ENCODE results near the gene NEK2.

The NEK2 gene

DNA sequence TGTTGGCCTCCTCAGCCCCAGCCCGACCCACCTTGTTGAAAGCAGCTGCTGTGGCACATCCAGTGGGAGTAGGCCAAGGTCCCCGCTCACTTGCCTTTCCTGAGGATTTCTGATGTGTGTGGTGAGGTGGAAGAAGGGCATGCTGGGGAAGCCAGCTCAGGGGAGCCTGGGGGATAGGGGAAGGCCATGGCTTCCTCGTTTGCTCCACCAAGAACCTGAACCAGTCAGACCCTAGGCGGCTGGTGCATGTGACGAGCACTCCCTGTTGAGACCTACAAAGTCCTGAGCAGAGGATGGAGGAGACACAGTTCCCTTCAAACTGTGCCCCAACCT, 58.5 kb downstream of the NEK2 start:
- no peak overlapping the region for H3K27ac ChIP-seq
- no peak overlapping the region for H3K9ac ChIP-seq (ENCODE audit: insufficient read length)
- no peaks in the 10 kb centered on the region for H3K9me3 ChIP-seq (ENCODE audit: low read depth, low read length)
- TF ChIP-seq POLR2AphosphoS5 (IDR thresholded peaks at IDR 0.05; ENCODE audit: borderline replicate concordance, low read depth, low read length) (no peak), FOXP2 (optimal IDR thresholded peaks at IDR 0.05; ENCODE audit: control extremely low read depth, extremely low read length, insufficient read depth) (no peak), EZH2 (IDR thresholded peaks at IDR 0.05) (no peak)
- H3K36me3 ChIP-seq (ENCODE audit: insufficient read depth, low read length) = no peaks in the 10 kb centered on the region
- H3K4me3 ChIP-seq = no peak overlapping the region
- no peak for DNase-seq (ENCODE audit: low read depth, low spot score)

DNA sequence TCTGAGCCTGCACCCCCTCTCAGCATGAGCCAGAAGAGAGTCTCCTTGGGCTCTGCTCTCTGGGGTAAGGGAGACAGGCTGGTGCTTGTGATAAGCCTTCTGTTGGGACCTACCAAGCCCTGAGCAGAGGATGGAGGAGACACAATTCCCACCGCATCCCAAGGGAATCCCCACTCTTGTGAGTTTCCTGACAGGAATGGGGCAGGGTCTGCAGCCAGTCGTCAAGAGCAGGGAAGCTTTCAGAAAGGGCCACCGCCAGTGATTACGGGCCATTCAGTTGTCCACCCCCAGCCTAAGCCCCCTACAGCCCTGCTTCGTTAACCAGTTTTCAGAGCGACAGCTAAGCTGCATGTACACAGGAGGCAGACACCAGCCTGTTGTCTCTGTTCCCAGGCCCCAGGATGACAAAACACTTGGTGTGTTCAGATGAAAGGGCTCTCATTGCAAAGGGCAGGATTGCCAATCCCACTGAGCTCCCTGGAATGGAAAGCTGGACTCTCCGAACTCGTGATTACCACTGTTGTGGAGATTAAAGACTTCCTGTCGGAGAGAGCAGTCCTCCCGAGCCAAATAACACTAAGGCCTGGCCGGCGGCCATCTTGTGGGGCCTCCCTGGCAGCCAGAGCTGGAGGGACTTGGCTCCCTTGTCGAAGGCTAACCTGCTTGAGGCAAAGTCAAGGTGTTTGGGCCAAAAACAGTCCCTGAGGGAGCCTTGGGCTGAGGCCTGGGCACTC, 59.0 kb downstream of the NEK2 start:
- TF ChIP-seq POLR2AphosphoS5 (IDR thresholded peaks at IDR 0.05; ENCODE audit: borderline replicate concordance, low read depth, low read length) (no peak), FOXP2 (optimal IDR thresholded peaks at IDR 0.05; ENCODE audit: control extremely low read depth, extremely low read length, insufficient read depth) (no peak), EZH2 (IDR thresholded peaks at IDR 0.05) (no peak)
- no peak overlapping the region for H3K27ac ChIP-seq
- no peak overlapping the region for H3K9ac ChIP-seq (ENCODE audit: insufficient read length)
- H3K4me3 ChIP-seq = no peak overlapping the region
- H3K9me3 ChIP-seq (ENCODE audit: low read depth, low read length) = no peaks in the 10 kb centered on the region
- H3K36me3 ChIP-seq (ENCODE audit: insufficient read depth, low read length) = no peaks in the 10 kb centered on the region
- no peak for DNase-seq (ENCODE audit: low read depth, low spot score)

DNA sequence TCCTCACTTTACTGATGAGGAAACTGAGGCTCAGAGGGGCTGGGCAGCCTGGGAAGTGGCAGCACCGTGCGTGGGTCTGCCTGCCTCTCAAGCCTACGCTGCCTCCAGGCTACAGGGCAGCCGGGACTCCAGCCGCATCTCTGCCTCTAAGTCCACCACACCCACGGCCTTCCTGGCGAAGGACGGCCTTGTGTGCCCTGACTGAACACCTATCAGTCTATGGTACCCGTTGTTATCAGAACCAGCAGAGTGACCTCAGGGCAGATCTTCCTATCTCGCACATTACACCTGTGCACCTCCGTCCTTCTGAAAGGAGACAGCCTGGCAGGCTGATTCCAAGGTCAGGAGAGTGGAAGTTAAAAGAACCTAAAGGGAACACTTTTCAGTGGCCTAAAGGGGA, 60.8 kb downstream of the NEK2 start:
- H3K9ac ChIP-seq (ENCODE audit: insufficient read length) = no peak overlapping the region
- TF ChIP-seq EZH2 (IDR thresholded peaks at IDR 0.05) (no peak), FOXP2 (optimal IDR thresholded peaks at IDR 0.05; ENCODE audit: control extremely low read depth, extremely low read length, insufficient read depth) (no peak), POLR2AphosphoS5 (IDR thresholded peaks at IDR 0.05; ENCODE audit: borderline replicate concordance, low read depth, low read length) (no peak)
- no peak overlapping the region for H3K4me3 ChIP-seq
- no peaks in the 10 kb centered on the region for H3K36me3 ChIP-seq (ENCODE audit: insufficient read depth, low read length)
- no peak overlapping the region for H3K27ac ChIP-seq
- DNase-seq (ENCODE audit: low read depth, low spot score) = no peak
- H3K9me3 ChIP-seq (ENCODE audit: low read depth, low read length) = no peaks in the 10 kb centered on the region

DNA sequence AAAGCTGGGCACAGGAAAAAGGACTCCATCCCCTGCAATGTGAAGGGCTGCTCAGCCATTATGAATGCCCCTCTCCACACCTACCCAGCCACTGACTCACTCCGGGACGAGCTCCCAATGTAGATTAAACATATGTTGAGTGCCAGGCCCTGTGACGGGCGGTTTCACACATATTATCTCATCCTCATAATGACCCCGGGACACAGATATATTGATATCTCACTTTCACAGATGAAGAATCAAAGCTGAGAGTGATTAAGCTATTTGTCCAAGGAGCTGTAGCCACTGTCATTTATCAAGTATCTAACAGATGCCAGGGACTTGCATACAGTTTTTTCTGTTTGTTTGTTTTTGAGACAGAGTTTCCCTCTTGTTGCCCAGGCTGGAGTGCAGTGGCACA, 61.5 kb downstream of the NEK2 start:
- H3K36me3 ChIP-seq (ENCODE audit: insufficient read depth, low read length) = no peaks in the 10 kb centered on the region
- H3K4me3 ChIP-seq = no peak overlapping the region
- no peaks in the 10 kb centered on the region for H3K9me3 ChIP-seq (ENCODE audit: low read depth, low read length)
- no peak overlapping the region for H3K27ac ChIP-seq
- DNase-seq (ENCODE audit: low read depth, low spot score) = no peak
- no peak overlapping the region for H3K9ac ChIP-seq (ENCODE audit: insufficient read length)
- TF ChIP-seq EZH2 (IDR thresholded peaks at IDR 0.05) (no peak), POLR2AphosphoS5 (IDR thresholded peaks at IDR 0.05; ENCODE audit: borderline replicate concordance, low read depth, low read length) (no peak), FOXP2 (optimal IDR thresholded peaks at IDR 0.05; ENCODE audit: control extremely low read depth, extremely low read length, insufficient read depth) (no peak)

DNA sequence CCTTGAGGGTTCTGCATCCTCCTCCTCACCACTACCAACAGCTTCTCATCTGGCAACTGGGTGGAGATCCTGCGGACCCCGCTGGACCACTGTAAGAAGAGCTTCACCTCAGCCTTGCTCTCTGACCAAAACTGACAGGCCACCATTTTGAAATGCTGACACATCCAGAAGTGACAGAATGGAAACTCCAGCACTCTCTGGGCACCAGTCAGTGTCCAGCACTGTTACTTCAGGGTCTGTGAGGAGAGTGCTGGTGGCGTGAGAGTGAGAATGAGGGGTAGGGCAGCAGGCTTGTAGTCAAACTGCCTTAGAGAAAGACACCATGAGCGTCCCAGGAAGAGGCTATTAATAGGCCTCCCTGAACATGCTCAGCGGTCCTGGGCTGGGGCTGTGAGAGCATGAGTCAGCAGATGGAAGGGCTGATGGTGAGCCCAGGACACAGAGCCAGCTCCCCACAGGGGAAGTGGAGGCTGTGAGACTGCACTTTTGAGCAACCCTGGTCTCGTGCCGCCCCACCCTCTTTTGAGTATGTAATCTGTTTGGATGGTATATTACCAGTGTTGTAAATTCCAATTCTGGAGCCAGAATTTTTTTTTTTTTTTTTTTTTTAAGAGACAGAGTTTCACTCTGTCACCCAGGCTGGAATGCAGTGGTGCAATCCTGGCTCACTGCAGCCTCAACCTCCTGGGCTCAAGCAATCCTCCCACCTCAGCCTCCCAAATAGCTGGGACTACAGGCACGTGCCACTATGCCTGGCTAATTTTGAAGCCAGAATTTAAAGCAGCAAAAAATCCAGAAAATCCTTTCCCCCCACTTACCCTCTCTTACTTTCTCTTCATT, 62.1 kb downstream of the NEK2 start:
- Histone ChIP-seq H3K27ac (no peak overlapping the region), H3K4me3 (no peak overlapping the region), H3K9me3 (ENCODE audit: low read depth, low read length) (no peaks in the 10 kb centered on the region), H3K36me3 (ENCODE audit: insufficient read depth, low read length) (no peaks in the 10 kb centered on the region), H3K9ac (ENCODE audit: insufficient read length) (no peak overlapping the region)
- TF ChIP-seq POLR2AphosphoS5 (IDR thresholded peaks at IDR 0.05; ENCODE audit: borderline replicate concordance, low read depth, low read length) = no peak
- TF ChIP-seq FOXP2 (optimal IDR thresholded peaks at IDR 0.05; ENCODE audit: control extremely low read depth, extremely low read length, insufficient read depth) = no peak
- no peak for TF ChIP-seq EZH2 (IDR thresholded peaks at IDR 0.05)
- no peak for DNase-seq (ENCODE audit: low read depth, low spot score)

DNA sequence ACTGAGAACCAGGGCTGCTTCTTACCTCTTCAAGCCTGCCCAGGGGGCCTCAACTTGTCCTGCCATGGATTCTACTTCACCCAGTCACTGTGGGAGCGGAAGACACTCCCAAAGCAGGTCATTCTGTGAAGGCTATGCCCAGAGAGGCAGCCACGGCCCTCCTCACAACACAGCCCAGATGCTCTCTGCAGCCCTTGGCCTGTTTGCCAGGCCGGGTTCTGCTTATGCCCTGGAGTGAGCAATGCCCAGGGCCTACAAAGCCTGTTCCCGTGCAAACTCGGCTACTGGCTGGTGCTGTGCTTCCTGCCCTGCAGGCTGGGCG, 62.7 kb downstream of the NEK2 start:
- TF ChIP-seq FOXP2 (optimal IDR thresholded peaks at IDR 0.05; ENCODE audit: control extremely low read depth, extremely low read length, insufficient read depth) = no peak
- no peaks in the 10 kb centered on the region for H3K36me3 ChIP-seq (ENCODE audit: insufficient read depth, low read length)
- no peaks in the 10 kb centered on the region for H3K9me3 ChIP-seq (ENCODE audit: low read depth, low read length)
- no peak overlapping the region for H3K9ac ChIP-seq (ENCODE audit: insufficient read length)
- no peak for DNase-seq (ENCODE audit: low read depth, low spot score)
- no peak overlapping the region for H3K4me3 ChIP-seq
- H3K27ac ChIP-seq = no peak overlapping the region

All from SK-N-MC (cell line).